Progenitor cell of endocrine pancreas (in vitro differentiated cells): ENCODE data around the gene LMNTD1. TPM values are rescaled to one million over a fixed set of nuclear protein-coding genes. Genes with fewer than 3 reads are reported as not detected.

Source experiments
- DNase-seq: peaks from one replicate; pipeline ENCODE4 v3.0.0; 2021; ENCODE audit warnings: low spot score; ENCODE audit not compliant: unreplicated experiment
- H3K27ac Mint-ChIP-seq: 2 replicates; pipeline ENCODE4 v1.8.0; 2021; ENCODE audit warnings: mild to moderate bottlenecking, moderate library complexity, mixed read lengths
- H3K27me3 Mint-ChIP-seq: 2 replicates; pipeline ENCODE4 v1.8.0; 2021; ENCODE audit warnings: mixed read lengths
- H3K36me3 Mint-ChIP-seq: 2 replicates; pipeline ENCODE4 v1.8.0; 2022; ENCODE audit warnings: mixed read lengths; ENCODE audit not compliant: insufficient read depth
- H3K4me1 Mint-ChIP-seq: 2 replicates; pipeline ENCODE4 v1.8.0; 2021; ENCODE audit warnings: low read depth, mixed read lengths
- H3K4me3 Mint-ChIP-seq: 2 replicates; pipeline ENCODE4 v1.8.0; 2021; ENCODE audit warnings: low read depth, mild to moderate bottlenecking, moderate library complexity, mixed read lengths
- H3K9me3 Mint-ChIP-seq: 2 replicates; pipeline ENCODE4 v1.8.0; 2021; ENCODE audit warnings: low read depth, mixed read lengths
- CTCF ChIP-seq: fragments of 200-600 bp; sonication (generic); IDR thresholded peaks from one replicate; pipeline ENCODE4 v1.5.0; 2021; ENCODE audit warnings: antibody characterized with exemption, mild to moderate bottlenecking; ENCODE audit not compliant: unreplicated experiment
- total RNA-seq: library from RNA; stranded (reverse); gene quantifications from 2 replicates; pipeline ENCODE4 v1.2.1, GENCODE V29; 2021

The LMNTD1 gene
- total RNA-seq, 1 donor from 2014 or later = not detected

DNA sequence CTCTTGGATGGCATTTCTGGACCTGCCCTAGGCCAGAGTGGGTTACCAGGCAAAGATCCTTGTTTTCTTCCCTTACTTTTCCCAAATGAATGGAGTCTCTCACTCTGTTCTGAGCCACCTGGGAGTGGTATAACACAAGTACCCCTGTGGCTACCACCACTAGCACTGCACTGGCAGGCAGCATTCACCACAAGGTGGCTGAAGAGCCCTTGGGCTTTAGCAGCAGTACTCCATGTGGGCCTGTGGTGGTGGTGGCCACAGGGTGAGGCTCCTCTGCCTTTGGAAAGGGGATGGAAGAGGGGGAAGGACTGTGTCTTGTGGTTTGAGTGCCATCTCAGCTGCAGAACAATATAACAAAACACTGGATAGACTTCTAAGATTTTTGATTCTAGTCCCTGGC is 38.1 kb upstream of the LMNTD1 start:
- Mint-ChIP-seq H3K27me3 (no peaks in the 10 kb centered on the region), H3K9me3 (peaks cover 17% of the 10 kb centered on the region), H3K4me1 (no peaks in the 10 kb centered on the region), H3K36me3 (no peaks in the 10 kb centered on the region), H3K4me3 (no peak overlapping the region), H3K27ac (no peak overlapping the region)
- no peak for DNase-seq
- peak; percentile 24 for TF ChIP-seq CTCF

- no peak for DNase-seq
- no peak overlapping the region for H3K4me3 Mint-ChIP-seq
- TF ChIP-seq CTCF = no peak
- H3K9me3 Mint-ChIP-seq = peaks cover 11% of the 10 kb centered on the region
- H3K27ac Mint-ChIP-seq = no peak overlapping the region
- no peaks in the 10 kb centered on the region for H3K27me3 Mint-ChIP-seq
- no peaks in the 10 kb centered on the region for H3K4me1 Mint-ChIP-seq
- no peaks in the 10 kb centered on the region for H3K36me3 Mint-ChIP-seq
These were observed 37.1 kb upstream of the LMNTD1 start for GRCh38 chr12:25590011-25590721.

DNA sequence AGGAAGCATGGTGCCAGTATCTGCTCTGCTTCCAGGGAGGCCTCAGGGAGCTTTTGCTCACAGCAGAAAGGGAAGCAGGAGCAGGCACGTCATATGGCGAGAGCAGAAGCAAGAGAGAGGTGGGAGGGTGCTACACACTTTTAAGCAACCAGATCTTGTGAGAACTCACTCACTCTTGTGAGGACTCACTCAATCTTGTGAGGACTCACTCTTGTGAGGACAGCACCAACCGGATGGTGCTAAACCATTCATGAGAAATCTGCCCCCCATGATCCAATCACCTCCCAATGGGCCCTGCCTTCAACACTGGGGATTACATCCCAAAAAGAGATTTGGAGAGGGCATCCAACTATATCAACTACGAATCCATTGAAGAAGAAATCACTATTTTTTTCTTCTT is 34.3 kb upstream of the LMNTD1 start:
- Mint-ChIP-seq H3K36me3 (no peaks in the 10 kb centered on the region), H3K4me1 (no peaks in the 10 kb centered on the region), H3K4me3 (no peak overlapping the region), H3K9me3 (peaks cover 9% of the 10 kb centered on the region), H3K27me3 (no peaks in the 10 kb centered on the region), H3K27ac (no peak overlapping the region)
- no peak for DNase-seq
- no peak for TF ChIP-seq CTCF

DNA sequence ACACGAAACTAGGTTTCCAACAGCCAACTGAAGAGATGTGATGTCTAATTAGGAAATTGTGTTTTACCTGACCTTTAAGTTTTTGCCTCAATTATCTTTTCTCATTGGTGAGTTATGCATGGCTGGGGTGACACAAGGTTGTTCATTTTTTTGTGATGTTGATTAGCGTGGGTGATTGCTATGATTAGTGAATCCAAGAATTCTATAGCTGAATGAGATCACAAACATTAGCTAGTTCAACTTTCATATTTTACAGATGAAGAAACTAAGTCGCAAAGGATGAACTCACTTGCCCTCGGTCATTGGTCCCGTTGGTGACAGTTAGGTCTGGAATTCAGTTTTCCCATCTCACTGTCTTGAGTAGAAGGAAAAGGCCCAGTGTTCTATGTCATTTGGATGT is 32.6 kb upstream of the LMNTD1 start:
- no peak overlapping the region for H3K4me3 Mint-ChIP-seq
- no peak overlapping the region for H3K27ac Mint-ChIP-seq
- peaks cover 3% of the 10 kb centered on the region for H3K9me3 Mint-ChIP-seq
- TF ChIP-seq CTCF = no peak
- DNase-seq = no peak
- H3K4me1 Mint-ChIP-seq = no peaks in the 10 kb centered on the region
- no peaks in the 10 kb centered on the region for H3K27me3 Mint-ChIP-seq
- H3K36me3 Mint-ChIP-seq = no peaks in the 10 kb centered on the region

DNA sequence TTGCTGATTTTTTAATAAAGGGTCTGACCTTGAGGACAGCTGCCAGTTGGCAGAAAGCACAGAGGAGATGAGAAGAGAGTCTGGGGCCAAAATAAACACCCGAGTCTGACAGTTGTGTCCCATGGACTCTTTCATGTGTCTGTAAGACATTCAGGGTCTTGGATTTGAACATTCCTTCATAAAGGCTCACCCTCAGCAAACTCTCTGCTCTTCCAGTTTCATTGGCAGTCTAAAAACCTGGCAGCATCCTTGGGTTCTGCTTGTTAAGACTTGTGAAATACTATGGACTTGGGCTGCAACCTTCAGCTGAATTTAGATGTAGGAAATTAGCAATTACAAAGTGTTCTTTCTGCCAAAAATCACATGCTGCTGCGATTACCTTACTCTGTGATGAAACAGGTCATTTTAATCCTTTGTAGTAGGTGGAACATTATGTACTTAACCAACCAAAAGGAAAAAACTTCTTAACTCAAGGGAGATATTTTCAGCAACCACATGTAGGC is 32.0 kb upstream of the LMNTD1 start:
- H3K9me3 Mint-ChIP-seq = peaks cover 3% of the 10 kb centered on the region
- no peak for TF ChIP-seq CTCF
- no peaks in the 10 kb centered on the region for H3K4me1 Mint-ChIP-seq
- no peaks in the 10 kb centered on the region for H3K36me3 Mint-ChIP-seq
- H3K4me3 Mint-ChIP-seq = no peak overlapping the region
- no peak for DNase-seq
- H3K27ac Mint-ChIP-seq = no peak overlapping the region
- H3K27me3 Mint-ChIP-seq = no peaks in the 10 kb centered on the region
